Measurements from ENCODE around the gene MYH6.
"Not testable (repeated sequence)": the region's sequence is repeated elsewhere in the genome, so short reads cannot be mapped to it uniquely, and the experiment has no call there.

Gene MYH6

GRCh38 chr14:23413681-23414080, 5.6 kb upstream of the MYH6 start:
- DNase-seq: no peak

- no peak for DNase-seq
Observed at GRCh38 chr14:23411563-23412525, 3.8 kb upstream of the MYH6 start.

GRCh38 chr14:23409966-23410635, 2.0 kb upstream of the MYH6 start:
- DNase-seq: no peak

GRCh38 chr14:23409475-23409874, 1.4 kb upstream of the MYH6 start:
- no peak for DNase-seq

- no peak for DNase-seq
Observed at GRCh38 chr14:23408307-23408630, 196 bp upstream of the MYH6 start.

- no peak for DNase-seq
Observed at GRCh38 chr14:23406725-23407355, 1.2 kb downstream of the MYH6 start.

GRCh38 chr14:23406244-23406643, 1.8 kb downstream of the MYH6 start:
- DNase-seq: no peak

GRCh38 chr14:23405516-23406025, 2.5 kb downstream of the MYH6 start:
- DNase-seq: no peak

- no peak for DNase-seq
Observed at GRCh38 chr14:23405096-23405495, 3.0 kb downstream of the MYH6 start.

- no peak for DNase-seq
Observed at GRCh38 chr14:23404331-23404900, 3.7 kb downstream of the MYH6 start.

GRCh38 chr14:23403908-23404307, 4.2 kb downstream of the MYH6 start:
- no peak for DNase-seq

GRCh38 chr14:23403139-23403438, 5.0 kb downstream of the MYH6 start:
- DNase-seq: no peak

- DNase-seq: no peak
Observed at GRCh38 chr14:23402296-23403138, 5.6 kb downstream of the MYH6 start.

- no peak for DNase-seq
Observed at GRCh38 chr14:23401291-23401690, 6.8 kb downstream of the MYH6 start.

- DNase-seq: not testable (repeated sequence)
Observed at GRCh38 chr14:23400496-23401149, 7.5 kb downstream of the MYH6 start.

- no peak for DNase-seq
Observed at GRCh38 chr14:23399591-23399990, 8.5 kb downstream of the MYH6 start.

- DNase-seq: no peak
Observed at GRCh38 chr14:23399136-23399535, 8.9 kb downstream of the MYH6 start.

- no peak for DNase-seq
Observed at GRCh38 chr14:23398348-23398747, 9.7 kb downstream of the MYH6 start.

GRCh38 chr14:23396781-23397407, 11.2 kb downstream of the MYH6 start:
- no peak for DNase-seq

GRCh38 chr14:23396126-23396525, 11.9 kb downstream of the MYH6 start:
- DNase-seq: no peak

- no peak for DNase-seq
Observed at GRCh38 chr14:23392613-23393012, 15.5 kb downstream of the MYH6 start.
